GM18502 (cell line): ENCODE measurements around the gene C11orf24.

Experiments used
- ATAC-seq: cut with Tn5 transposase; IDR thresholded peaks from one replicate; pipeline ENCODE4 v1.9.1; 2021; ENCODE audit warnings: mild to moderate bottlenecking; ENCODE audit not compliant: unreplicated experiment, poor library complexity

Gene C11orf24

GRCh38 chr11:68273026-68273738 is 1.4 kb upstream of the C11orf24 start:
- no peak for ATAC-seq

DNA sequence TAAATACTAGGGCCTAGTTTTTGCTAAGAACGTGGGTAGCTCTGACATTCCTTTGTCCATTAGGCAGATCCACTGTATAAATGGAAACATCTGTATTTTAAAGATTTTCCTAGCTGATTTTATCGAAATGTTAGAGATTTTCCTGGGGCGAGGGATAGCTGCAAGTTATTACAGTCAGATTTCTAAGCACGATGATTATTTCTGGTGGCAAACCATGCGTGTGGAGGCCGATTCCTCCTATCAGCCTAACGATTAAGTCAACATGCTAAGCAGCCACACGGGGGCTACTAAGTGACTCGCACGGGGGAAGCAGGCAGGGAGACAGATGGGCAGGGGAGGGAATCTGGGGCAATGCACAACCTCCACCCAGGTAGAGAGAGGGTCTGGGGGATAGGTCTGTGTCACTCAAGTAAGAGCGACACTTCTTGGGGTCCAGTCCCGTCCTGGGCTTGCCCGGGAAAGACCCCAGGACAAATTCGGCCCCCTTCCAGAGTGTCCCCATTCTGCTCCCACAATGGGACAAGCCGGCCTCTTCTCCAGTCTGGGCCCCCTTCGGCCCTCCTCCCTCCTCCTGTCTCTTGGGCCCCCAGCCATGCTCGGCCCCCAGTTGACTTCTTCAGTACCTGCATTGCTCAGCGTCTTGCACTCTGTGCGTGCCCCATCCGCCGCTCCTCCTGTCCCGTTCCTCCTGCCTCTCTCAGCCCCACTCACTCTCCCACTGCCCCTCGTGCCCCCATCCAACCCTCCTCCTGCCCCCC is 571 bp downstream of the C11orf24 start:
- peak; percentile 20 for ATAC-seq

DNA sequence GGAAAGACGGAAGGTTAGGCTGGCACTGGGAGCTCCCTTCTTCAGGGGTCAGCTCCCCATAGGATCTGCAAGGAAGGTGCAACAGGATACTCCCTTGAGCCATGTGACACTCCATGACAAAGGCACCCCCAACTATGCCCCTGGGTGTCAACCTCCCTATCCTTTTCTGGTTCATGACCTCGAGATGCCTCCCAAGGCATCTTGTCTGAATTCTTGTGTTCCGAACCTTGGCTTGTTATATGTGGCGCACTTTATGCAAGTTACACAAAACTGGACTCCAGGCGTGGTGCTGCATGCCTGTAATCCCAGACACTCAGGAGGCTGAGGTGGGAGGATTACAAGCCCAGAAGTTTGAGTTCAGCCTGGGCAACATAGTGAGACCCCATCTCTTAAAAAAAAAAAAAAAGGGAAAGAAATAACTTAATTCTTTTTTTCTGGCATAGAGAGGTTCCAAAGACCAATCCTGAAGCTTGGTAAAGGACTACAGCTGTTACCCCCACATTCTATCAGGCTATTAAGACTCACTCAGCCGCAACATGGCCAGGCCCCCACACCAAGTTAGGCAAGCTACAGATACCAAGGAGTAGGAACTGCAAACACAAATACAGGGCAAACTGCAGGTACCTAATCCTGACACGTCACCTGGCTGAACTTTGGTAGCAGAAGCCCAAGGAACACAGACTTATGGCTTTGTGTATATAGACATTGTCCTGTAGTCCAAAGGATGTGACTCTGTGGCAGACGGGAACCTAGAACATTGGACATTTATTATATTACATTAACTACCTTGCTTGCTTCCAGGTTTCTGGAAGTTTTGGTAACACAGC is 1.4 kb downstream of the C11orf24 start:
- no peak for ATAC-seq

DNA sequence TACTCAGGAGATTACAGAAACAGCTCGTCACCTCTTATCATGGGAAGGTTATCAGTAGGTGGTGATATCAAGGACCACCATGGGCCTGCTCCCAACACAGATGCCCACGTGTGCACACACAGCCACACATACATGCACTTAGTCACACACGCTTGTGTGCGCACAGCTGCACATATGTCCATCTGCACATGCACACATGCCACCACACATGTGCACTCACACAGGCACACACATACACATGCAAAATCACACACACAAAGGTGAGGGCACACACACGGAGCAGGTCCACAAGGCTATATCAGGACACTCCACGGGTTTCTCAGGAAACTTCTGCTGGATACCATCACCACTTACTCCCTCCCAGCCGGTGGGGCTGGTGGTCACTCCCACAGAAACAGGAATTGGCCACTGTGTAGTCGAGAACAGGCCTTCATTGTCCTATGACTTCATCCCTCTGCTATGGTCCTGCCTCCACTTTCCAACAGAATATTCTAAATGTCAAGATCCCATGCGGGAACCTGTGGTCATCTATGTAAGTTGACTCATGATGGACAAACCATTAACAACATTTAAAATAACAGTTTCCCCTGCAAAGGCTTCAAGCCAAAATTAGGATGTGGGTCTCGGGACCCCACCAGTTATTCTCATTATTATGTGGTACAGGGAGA is 2.2 kb downstream of the C11orf24 start:
- no peak for ATAC-seq

- ATAC-seq: no peak
These were observed 3.9 kb downstream of the C11orf24 start for GRCh38 chr11:68267881-68268240.

GRCh38 chr11:68266936-68267880 is 4.6 kb downstream of the C11orf24 start:
- ATAC-seq: no peak

DNA sequence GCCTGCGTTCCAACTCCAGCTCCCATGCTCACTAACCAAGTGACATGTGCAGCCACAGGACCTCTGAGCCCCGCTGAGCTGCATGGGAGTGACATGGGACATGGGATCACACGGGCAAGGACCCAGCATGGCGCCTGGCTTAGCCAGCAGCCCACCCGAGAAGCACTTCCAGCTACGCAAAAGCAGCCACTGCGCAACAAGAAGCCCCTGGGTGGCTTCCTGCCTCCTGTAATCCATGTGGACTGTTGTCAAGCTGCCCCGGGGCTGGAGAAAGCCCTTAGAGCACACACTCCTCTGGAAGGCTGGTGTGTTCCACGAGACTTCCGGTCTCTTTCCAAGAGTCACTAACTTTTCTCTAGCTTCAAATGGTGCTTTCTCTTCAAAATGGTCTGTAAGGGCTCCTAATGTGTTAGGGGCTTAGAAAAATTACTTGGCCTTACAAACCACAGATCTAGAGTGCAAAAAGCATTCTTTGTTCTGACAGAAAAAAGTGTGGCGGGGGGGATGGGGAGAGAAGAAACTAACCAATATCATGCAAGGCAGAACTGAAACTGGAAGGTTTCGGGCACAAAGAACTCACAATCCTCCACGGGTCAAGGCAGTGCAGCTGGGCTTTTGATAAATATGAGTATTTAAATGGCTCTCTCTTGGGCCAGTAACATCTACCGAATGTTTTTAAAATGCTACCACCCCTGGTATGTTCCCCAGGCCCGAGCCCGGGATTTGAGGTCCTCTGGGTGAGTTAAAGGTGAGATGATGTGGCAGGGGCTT is 5.5 kb downstream of the C11orf24 start:
- peak; percentile 65 for ATAC-seq

GRCh38 chr11:68264741-68265540 is 6.8 kb downstream of the C11orf24 start:
- ATAC-seq: no peak

DNA sequence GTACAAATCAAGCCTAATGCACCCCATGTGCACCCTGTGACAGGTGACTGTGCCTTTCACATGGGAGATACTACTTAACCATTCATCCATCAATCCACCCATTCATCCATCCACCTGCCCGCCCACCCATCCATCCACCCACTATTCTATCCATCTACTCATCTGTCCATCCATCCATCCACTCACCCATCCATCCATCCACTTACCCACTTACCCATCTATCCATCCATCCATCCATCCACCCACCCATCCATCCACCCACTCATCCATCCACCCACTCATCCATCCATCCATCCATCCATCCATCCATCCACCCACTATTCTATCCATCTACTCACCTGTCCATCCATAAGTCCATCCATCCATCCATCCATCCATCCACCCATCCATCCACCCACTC is 7.5 kb downstream of the C11orf24 start:
- ATAC-seq: no peak

GRCh38 chr11:68263444-68264035 is 8.2 kb downstream of the C11orf24 start:
- no peak for ATAC-seq

GRCh38 chr11:68262544-68262827 is 9.3 kb downstream of the C11orf24 start:
- no peak for ATAC-seq

DNA sequence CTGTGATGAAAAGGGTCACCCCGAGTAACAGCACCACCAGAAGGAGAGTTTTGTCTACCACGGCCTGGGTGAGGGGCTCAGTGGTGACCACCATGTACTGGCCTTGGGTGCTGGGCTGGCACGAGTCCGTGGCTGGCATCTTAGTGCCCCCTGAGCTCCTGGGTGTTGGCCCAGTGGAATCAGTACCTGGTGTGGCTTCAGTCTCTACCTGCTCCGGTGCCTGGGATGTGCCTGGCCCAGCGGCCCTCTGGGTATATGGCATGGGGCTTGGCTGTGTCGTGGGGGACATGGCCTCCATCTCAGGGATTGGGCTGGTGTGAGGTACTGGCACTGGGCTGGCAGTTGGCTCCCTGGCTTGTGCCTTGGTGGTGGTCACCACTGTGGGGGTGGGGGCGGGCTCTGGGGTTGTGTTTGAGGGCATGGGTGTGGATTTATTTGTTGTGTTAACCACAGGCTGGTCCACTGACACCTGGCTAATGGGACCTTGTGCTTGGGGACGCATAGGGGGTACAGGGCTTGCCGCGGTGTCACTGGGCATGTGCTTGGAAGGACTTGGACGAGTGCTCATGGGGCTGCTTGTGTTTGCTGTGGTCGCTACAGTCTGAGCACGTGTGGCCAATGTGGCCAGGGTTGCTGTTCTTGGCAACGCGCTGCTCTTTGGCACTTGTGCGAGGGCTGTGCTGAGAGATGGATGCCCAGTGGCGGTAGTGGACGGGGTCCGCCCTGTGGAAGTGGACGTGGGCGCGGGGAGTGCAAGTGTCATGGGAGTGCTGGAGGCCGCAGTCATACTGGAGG is 9.8 kb downstream of the C11orf24 start:
- ATAC-seq: no peak

DNA sequence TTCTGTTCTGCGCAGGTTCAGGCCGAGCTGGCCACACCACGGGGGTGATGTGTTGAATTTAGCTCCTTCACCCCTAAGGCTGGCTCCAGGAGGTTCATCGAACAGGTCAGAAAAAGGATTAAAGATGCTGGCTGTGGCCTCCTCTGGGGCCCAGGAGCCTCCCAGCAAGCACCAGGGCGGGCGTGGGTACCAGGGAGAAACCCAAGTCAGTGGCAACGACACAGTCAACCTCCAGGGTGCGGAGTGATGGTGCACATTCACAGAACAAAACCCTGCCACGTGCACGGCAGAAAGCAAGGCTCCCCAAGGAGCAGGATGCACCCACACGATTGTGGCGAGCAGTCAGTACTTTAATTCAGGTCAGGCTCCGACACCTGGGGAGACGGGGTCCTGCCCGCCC is 10.8 kb downstream of the C11orf24 start:
- ATAC-seq: no peak

- no peak for ATAC-seq
These were observed 11.3 kb downstream of the C11orf24 start for GRCh38 chr11:68260484-68260883.

DNA sequence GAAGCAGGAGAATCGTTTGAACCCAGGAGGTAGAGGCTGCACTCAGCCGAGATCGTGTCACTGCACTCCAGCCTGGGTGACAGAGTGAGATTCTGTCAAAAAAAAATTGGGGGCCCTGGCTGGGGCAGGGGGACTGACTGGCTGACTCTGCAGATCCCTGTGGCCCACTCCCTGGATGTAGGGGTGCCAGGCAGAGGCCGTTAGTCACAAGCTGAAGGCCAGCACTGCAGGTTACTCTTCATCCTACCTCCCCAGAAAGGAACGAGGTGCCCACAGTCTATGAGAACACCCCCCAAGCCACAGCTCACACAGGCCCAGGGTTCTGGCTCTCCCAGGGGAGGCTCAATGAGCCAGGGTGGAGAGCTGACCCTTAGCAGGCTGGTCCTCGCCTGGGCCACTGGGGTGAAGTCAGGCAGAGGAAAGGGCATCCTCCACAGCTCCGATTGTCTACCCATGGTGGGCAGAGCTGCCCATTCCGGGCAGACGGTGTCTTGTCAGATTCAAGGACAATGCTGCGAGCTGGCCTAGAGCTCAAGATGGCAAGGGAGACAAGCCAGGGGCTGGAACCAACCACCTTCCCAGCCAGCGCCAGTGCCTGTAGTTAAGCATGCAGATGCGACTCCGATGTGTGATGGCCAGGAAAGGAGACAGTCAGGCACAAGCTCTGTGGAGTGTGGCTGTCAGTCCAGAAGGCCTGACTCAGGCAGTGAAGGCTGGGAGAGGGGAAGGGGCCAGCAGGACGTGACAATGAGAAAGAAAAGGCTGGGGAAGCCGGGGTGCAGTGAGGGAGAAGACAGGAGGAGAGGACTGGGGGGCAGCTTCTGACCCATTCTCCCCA is 12.4 kb downstream of the C11orf24 start:
- ATAC-seq: no peak

DNA sequence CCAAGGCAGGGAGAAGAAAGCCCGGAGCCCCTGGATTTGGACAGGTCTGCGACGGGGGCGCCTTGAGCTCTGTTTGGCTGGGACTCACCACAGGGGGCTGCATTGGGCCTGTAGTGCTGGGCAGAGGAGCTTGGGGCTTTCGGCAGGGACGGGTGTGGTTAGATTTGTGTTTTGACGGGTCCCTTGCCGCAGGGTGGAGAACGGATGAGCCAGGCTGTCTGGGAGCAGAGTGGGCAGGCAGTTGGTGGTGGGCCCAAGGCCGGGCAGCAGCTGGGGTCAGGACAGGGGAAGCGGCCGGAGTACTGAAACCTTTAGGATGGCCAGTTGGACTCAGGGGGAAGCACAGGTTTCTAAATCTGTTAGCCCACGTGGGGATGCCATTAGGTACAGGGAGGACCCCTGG is 13.4 kb downstream of the C11orf24 start:
- ATAC-seq: no peak
